Measurements from ENCODE around the gene CKAP2L. TPM values are rescaled to one million over a fixed set of nuclear protein-coding genes. Genes with fewer than 3 reads are reported as not detected.
A peak's percentile ranks its signal among the peaks of the same experiment; 100 is the strongest.

The CKAP2L gene
- total and polyA plus RNA-seq, 10 of the 15 experiments (the other 5 are each of a cell fraction or from before 2014, with no cell fraction given) = 10.5 to 37.4 (median 20.2) TPM

DNA sequence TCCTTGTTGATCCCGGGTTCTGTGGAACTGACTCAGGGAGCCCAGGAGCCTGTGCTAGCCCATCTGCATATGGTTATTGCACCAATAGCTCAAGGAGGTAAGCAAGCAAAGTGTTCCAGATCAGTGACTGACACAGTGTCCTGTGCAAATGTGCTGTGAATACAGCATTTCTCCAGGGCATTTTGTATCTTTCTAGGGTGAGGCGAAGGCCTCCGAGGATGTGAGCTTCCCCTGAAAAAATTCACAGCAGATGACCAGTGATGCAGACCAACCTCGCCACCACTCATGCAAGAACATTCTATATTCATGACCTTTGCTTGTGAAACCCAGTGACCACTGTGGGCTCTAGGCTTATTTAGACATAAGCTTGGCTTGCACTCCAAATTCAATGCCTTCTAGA, 58.8 kb downstream of the CKAP2L start:
- FAIRE-seq (no peak), ATAC-seq (peak; percentile 37), DNase-seq (ENCODE audit: low read depth, low spot score) (no peak)
- ChIA-PET CTCF (interaction anchor here (0.7 to 6.9 kb wide), 7 partner anchors 7 to 105 kb away, joined by 3 to 102 read pairs (median 41); partner anchors contain the start of gene SLC20A1), POLR2A (interaction anchor here (1.2 to 8.2 kb wide), 4 partner anchors 13 to 120 kb away, joined by 3 to 74 read pairs (median 51); partner anchors contain the start of gene SLC20A1), RAD21 (ENCODE audit: unreplicated experiment) (interaction anchor here (1.0 to 6.7 kb wide), 7 partner anchors 14 to 105 kb away, joined by 4 to 145 read pairs (median 6); partner anchors contain the start of gene SLC20A1), SMC1A (ENCODE audit: uncharacterized antibody, unreplicated experiment) (interaction anchor here (1.0 to 11.5 kb wide), 8 partner anchors 11 to 90 kb away, joined by 3 to 271 read pairs (median 4); no protein-coding TSS in a partner anchor)
- Histone ChIP-seq H4K20me1 (ENCODE audit: control insufficient read depth, insufficient read depth) (no peaks in the 10 kb centered on the region), H3K27me3 (replicated peaks in 1 of 2; ENCODE audit: control insufficient read depth in 2 of 2, insufficient read depth in 2 of 2, low read length in 1 of 2) (no peaks in the 10 kb centered on the region), H3K79me2 (ENCODE audit: control insufficient read depth, insufficient read depth, low read length) (no peaks in the 10 kb centered on the region), H2AFZ (ENCODE audit: control insufficient read depth, low read depth, low read length) (peak overlapping the region; percentile 47; the same call in 1 of the 2 replicates), H3K9me3 (replicated peaks; ENCODE audit: control insufficient read depth, insufficient read depth, low read length) (no peaks in the 10 kb centered on the region), H3K36me3 (ENCODE audit: control insufficient read depth in 2 of 2, insufficient read depth in 2 of 2, low read length in 1 of 2) (no peaks in the 10 kb centered on the region), H3K4me1 (ENCODE audit: control insufficient read depth, insufficient read depth, low read length) (peaks cover 59% of the 10 kb centered on the region), H3K9ac (ENCODE audit: control insufficient read depth, insufficient read depth, low read length) (no peak overlapping the region), H3K27ac (ENCODE audit: control insufficient read depth, insufficient read depth) (peak overlapping the region; percentile 94), H3K4me2 (ENCODE audit: control insufficient read depth, insufficient read depth) (peak overlapping the region; percentile 71; the same call in 1 of the 2 replicates), H3K4me3 (no peak overlapping the region; the same call in 1 of the 2 replicates)
- BruUV-seq (replicated peaks) = no TSS peak
- 5% methylated on average over 4 of the region's 4 CpGs for WGBS (ENCODE audit: insufficient coverage, insufficient replicate concordance, low lambda C conversion rate, missing lambda C conversion rate)
- in situ Hi-C loops (cut with MboI) = no loop called here
- TF ChIP-seq IKZF2 (IDR thresholded peaks at IDR 0.05) = no peak
- no peak for TF ChIP-seq CBX3 (IDR thresholded peaks at IDR 0.05; ENCODE audit: borderline replicate concordance, low read depth)
- peak; percentile 7; the same call in 1 of the 2 replicates for TF ChIP-seq FOXM1 (IDR thresholded peaks at IDR 0.05; ENCODE audit: low read depth, low read length)
- TF ChIP-seq, protein P1, sequence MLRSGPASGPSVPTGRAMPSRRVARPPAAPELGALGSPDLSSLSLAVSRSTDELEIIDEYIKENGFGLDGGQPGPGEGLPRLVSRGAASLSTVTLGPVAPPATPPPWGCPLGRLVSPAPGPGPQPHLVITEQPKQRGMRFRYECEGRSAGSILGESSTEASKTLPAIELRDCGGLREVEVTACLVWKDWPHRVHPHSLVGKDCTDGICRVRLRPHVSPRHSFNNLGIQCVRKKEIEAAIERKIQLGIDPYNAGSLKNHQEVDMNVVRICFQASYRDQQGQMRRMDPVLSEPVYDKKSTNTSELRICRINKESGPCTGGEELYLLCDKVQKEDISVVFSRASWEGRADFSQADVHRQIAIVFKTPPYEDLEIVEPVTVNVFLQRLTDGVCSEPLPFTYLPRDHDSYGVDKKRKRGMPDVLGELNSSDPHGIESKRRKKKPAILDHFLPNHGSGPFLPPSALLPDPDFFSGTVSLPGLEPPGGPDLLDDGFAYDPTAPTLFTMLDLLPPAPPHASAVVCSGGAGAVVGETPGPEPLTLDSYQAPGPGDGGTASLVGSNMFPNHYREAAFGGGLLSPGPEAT (IDR thresholded peaks at IDR 0.05; ENCODE audit: low read depth) = no peak
- no peak for TF ChIP-seq NFXL1 (IDR thresholded peaks at IDR 0.05; ENCODE audit: borderline replicate concordance)
- no peak for TF ChIP-seq ESRRA (IDR thresholded peaks at IDR 0.05; ENCODE audit: low read length)
- TF ChIP-seq TCF7 (IDR thresholded peaks at IDR 0.05; ENCODE audit: borderline replicate concordance) = no peak
- no peak for TF ChIP-seq SPI1 (IDR thresholded peaks at IDR 0.05; ENCODE audit: borderline replicate concordance, insufficient read depth, low read depth, low read length)
- intact Hi-C loops (cut with micrococcal nuclease; ENCODE audit: unreplicated experiment) = loop anchor here (5.0 to 10.0 kb wide), 2 partner anchors 58 to 651 kb away; partner anchors contain the start of genes SLC20A1 and TMEM87B
